ENCODE measurements around the gene PHACTR1.
"Not testable (repeated sequence)": the region's sequence is repeated elsewhere in the genome, so short reads cannot be mapped to it uniquely, and the experiment has no call there.

The PHACTR1 gene

GRCh38 chr6:13159822-13160221 is 443.3 kb downstream of the PHACTR1 start:
- not testable (repeated sequence) for DNase-seq (ENCODE audit: low read depth in 3 of 3)

- no peak for DNase-seq (ENCODE audit: low read depth in 3 of 3)
Observed at GRCh38 chr6:13163161-13163944, 446.8 kb downstream of the PHACTR1 start.

GRCh38 chr6:13164291-13164690 is 447.7 kb downstream of the PHACTR1 start:
- DNase-seq (ENCODE audit: low read depth in 3 of 3) = no peak

GRCh38 chr6:13165502-13166172 is 449.1 kb downstream of the PHACTR1 start:
- no peak for DNase-seq (ENCODE audit: low read depth in 3 of 3)

GRCh38 chr6:13166269-13166668 is 449.7 kb downstream of the PHACTR1 start:
- no peak for DNase-seq (ENCODE audit: low read depth in 3 of 3)

- DNase-seq (ENCODE audit: low read depth in 3 of 3) = no peak
Observed at GRCh38 chr6:13166916-13167315, 450.3 kb downstream of the PHACTR1 start.

GRCh38 chr6:13172291-13172690 is 455.7 kb downstream of the PHACTR1 start:
- DNase-seq (ENCODE audit: low read depth in 3 of 3) = no peak

GRCh38 chr6:13175087-13175486 is 458.5 kb downstream of the PHACTR1 start:
- DNase-seq (ENCODE audit: low read depth in 3 of 3) = no peak

- no peak for DNase-seq (ENCODE audit: low read depth in 3 of 3)
Observed at GRCh38 chr6:13175759-13176158, 459.2 kb downstream of the PHACTR1 start.

GRCh38 chr6:13177664-13178063 is 461.1 kb downstream of the PHACTR1 start:
- DNase-seq (ENCODE audit: low read depth in 3 of 3) = no peak

GRCh38 chr6:13178107-13178506 is 461.5 kb downstream of the PHACTR1 start:
- no peak for DNase-seq (ENCODE audit: low read depth in 3 of 3)

GRCh38 chr6:13180538-13180937 is 464.0 kb downstream of the PHACTR1 start:
- DNase-seq (ENCODE audit: low read depth in 3 of 3) = no peak

- DNase-seq (ENCODE audit: low read depth in 3 of 3) = no peak
Observed at GRCh38 chr6:13181393-13181792, 464.8 kb downstream of the PHACTR1 start.

- no peak for DNase-seq (ENCODE audit: low read depth in 3 of 3)
Observed at GRCh38 chr6:13183415-13184088, 467.0 kb downstream of the PHACTR1 start.

- no peak for DNase-seq (ENCODE audit: low read depth in 3 of 3)
Observed at GRCh38 chr6:13184089-13184468, 467.5 kb downstream of the PHACTR1 start.

- no peak for DNase-seq (ENCODE audit: low read depth in 3 of 3)
Observed at GRCh38 chr6:13184547-13184946, 468.0 kb downstream of the PHACTR1 start.

GRCh38 chr6:13186861-13187260 is 470.3 kb downstream of the PHACTR1 start:
- DNase-seq (ENCODE audit: low read depth in 3 of 3) = no peak

GRCh38 chr6:13187692-13188091 is 471.1 kb downstream of the PHACTR1 start:
- no peak for DNase-seq (ENCODE audit: low read depth in 3 of 3)

GRCh38 chr6:13188306-13188705 is 471.7 kb downstream of the PHACTR1 start:
- DNase-seq (ENCODE audit: low read depth in 3 of 3) = no peak

GRCh38 chr6:13189710-13190109 is 473.1 kb downstream of the PHACTR1 start:
- no peak for DNase-seq (ENCODE audit: low read depth in 3 of 3)

GRCh38 chr6:13190376-13190775 is 473.8 kb downstream of the PHACTR1 start:
- no peak for DNase-seq (ENCODE audit: low read depth in 3 of 3)

- no peak for DNase-seq (ENCODE audit: low read depth in 3 of 3)
Observed at GRCh38 chr6:13191461-13191860, 474.9 kb downstream of the PHACTR1 start.

GRCh38 chr6:13194852-13195251 is 478.3 kb downstream of the PHACTR1 start:
- peak in 1 of 3 donors; percentile 2 for DNase-seq (ENCODE audit: low read depth in 3 of 3)
